DOHH2 (cell line): ENCODE results near the gene PLIN5.

Experiments
- H3F3A ChIP-seq: fragments of 200-600 bp; sonication (generic), shearing (Covaris generic); 2 replicates; pipeline ENCODE4 v1.6.0; 2016; ENCODE audit warnings: antibody characterized with exemption, mild to moderate bottlenecking; ENCODE audit not compliant: control insufficient read depth, insufficient read depth
- H3K27ac ChIP-seq: fragments of 200-600 bp; sonication (generic); 2 replicates; pipeline ENCODE4 v1.5.1; 2014; ENCODE audit warnings: low read depth, mild to moderate bottlenecking, low read length, moderate library complexity
- H3K27me3 ChIP-seq: fragments of 200-600 bp; sonication (generic); 2 replicates; pipeline ENCODE4 v1.6.1; 2014; ENCODE audit warnings: mild to moderate bottlenecking, low read length, mixed read lengths; ENCODE audit not compliant: control insufficient read depth
- H3K36me3 ChIP-seq: fragments of 200-600 bp; sonication (generic); 2 replicates; pipeline ENCODE4 v1.6.1; 2014; ENCODE audit warnings: mild to moderate bottlenecking, low read length, moderate library complexity, mixed read lengths; ENCODE audit not compliant: control insufficient read depth
- H3K4me1 ChIP-seq: fragments of 200-600 bp; sonication (generic); 2 replicates; pipeline ENCODE4 v1.6.1; 2014; ENCODE audit warnings: mild to moderate bottlenecking, low read length, mixed read lengths; ENCODE audit not compliant: control insufficient read depth
- H3K4me2 ChIP-seq: fragments of 200-600 bp; sonication (generic); 2 replicates; pipeline ENCODE4 v1.6.0; 2014; ENCODE audit warnings: mild to moderate bottlenecking, low read length, moderate library complexity
- H3K4me3 ChIP-seq: fragments of 200-600 bp; sonication (generic); 2 replicates; pipeline ENCODE4 v1.5.1; 2014; ENCODE audit warnings: mild to moderate bottlenecking, low read length, mixed read lengths
- H3K79me2 ChIP-seq: fragments of 200-600 bp; sonication (generic); 2 replicates; pipeline ENCODE4 v1.6.1; 2014; ENCODE audit warnings: mild to moderate bottlenecking, low read length, mixed read lengths; ENCODE audit not compliant: control insufficient read depth
- H3K9me2 ChIP-seq: fragments of 200-600 bp; sonication (generic); replicated peaks from 2 replicates; pipeline ENCODE4 v1.6.1; 2014; ENCODE audit warnings: mild to moderate bottlenecking, low read length, mixed read lengths; ENCODE audit not compliant: control insufficient read depth
- H3K9me3 ChIP-seq: fragments of 200-600 bp; sonication (generic); 2 replicates; pipeline ENCODE4 v1.6.1; 2014; ENCODE audit warnings: antibody characterized with exemption, low read length, mixed read lengths; ENCODE audit not compliant: control insufficient read depth, insufficient read depth
- H4K20me1 ChIP-seq: fragments of 200-600 bp; sonication (generic); 2 replicates; pipeline ENCODE4 v1.6.0; 2014; ENCODE audit warnings: low read depth, mild to moderate bottlenecking, antibody characterized with exemption, low read length, moderate library complexity; ENCODE audit not compliant: control insufficient read depth, insufficient read depth
- EZH2phosphoT487 ChIP-seq: fragments of 200-600 bp; sonication (generic); IDR thresholded peaks from 2 replicates; pipeline ENCODE4 v1.6.1; 2017; ENCODE audit warnings: borderline replicate concordance, mild to moderate bottlenecking, antibody characterized with exemption, low read length, moderate library complexity, mixed read lengths
- TF ChIP-seq, protein P1 (sequence below): fragments of 200-600 bp; sonication (generic); IDR thresholded peaks from one replicate; pipeline ENCODE4 v1.5.1; 2014; ENCODE audit warnings: antibody characterized with exemption, mild to moderate bottlenecking, low read depth, low read length; ENCODE audit not compliant: poor library complexity, severe bottlenecking

PLIN5 gene

DNA sequence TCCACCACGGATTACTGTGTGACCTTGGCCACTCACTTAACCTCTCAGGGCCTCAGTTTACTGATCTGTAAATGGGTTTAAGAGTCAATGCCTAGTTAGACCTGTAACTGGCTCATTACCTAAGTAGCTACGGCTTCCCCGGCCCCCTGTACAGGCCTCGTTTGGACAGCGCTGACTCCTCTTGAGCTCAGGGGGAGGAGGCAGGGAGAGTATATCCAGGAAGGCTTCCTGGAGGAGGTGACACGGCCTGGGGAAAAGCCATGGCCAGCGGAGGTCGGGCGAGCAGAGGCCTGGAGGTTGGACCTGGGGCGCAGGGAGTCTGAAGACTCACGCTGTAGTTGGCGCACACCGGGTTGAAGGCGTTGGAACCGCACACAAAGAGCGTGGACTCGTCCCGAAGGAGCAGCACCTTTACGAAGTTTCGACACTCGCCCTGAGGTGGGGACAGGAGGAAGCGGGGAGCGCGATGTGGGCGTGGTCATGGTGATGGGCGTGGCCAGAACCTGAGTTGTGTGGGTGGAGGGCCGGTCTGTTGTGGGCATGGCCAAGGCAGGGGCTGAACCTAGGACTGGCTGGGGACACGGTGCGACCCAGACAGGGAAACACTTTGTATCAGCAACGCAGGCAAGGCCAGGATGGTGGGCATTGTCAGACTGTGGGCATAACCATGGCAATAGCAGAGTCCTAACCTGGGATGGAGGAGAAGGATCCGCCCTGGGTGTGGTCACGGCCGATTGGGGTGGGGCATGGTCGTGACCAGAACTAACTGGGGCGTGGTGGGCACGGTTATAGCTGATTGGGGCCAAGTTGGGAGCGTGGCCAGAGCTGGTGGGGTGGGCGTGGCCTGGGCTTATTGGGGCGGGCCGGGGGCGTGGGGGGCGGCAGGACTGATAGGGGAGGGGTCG lies 20.9 kb upstream of the PLIN5 start:
- Histone ChIP-seq H3K9me3 (no peaks in the 10 kb centered on the region), H3K27ac (no peak overlapping the region), H3K4me2 (no peak overlapping the region), H3K79me2 (no peaks in the 10 kb centered on the region), H3K4me3 (no peak overlapping the region), H3K36me3 (no peaks in the 10 kb centered on the region), H3K9me2 (no peaks in the 10 kb centered on the region), H3K4me1 (no peaks in the 10 kb centered on the region), H3F3A (0 out of 2 replicates have a peak, but pooled peaks cover 3% of the 10 kb centered on the region), H4K20me1 (no peaks in the 10 kb centered on the region), H3K27me3 (no peaks in the 10 kb centered on the region)
- TF ChIP-seq, protein P1, sequence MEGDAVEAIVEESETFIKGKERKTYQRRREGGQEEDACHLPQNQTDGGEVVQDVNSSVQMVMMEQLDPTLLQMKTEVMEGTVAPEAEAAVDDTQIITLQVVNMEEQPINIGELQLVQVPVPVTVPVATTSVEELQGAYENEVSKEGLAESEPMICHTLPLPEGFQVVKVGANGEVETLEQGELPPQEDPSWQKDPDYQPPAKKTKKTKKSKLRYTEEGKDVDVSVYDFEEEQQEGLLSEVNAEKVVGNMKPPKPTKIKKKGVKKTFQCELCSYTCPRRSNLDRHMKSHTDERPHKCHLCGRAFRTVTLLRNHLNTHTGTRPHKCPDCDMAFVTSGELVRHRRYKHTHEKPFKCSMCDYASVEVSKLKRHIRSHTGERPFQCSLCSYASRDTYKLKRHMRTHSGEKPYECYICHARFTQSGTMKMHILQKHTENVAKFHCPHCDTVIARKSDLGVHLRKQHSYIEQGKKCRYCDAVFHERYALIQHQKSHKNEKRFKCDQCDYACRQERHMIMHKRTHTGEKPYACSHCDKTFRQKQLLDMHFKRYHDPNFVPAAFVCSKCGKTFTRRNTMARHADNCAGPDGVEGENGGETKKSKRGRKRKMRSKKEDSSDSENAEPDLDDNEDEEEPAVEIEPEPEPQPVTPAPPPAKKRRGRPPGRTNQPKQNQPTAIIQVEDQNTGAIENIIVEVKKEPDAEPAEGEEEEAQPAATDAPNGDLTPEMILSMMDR, result no peak
- no peak for TF ChIP-seq EZH2phosphoT487

DNA sequence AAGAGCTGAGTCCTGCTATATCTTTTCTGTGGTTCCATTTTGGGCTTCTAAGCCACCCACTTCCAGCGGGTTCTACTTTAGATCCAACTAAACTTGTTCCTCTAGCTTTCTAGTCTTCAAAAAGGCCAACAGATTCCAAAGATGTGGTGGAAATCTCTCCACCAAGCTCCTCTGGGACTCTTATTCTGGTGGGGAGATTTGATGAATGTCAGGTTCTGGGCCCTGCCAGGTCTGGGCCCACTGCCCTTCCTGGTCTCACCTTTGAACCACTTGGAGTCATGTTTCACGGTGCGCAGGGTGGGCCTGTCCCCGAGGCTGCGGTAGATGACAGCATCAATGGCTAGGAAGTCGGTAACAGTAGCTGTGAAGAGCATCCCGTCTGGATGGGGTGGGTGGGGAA lies 19.7 kb upstream of the PLIN5 start:
- Histone ChIP-seq H3K9me3 (no peaks in the 10 kb centered on the region), H3F3A (0 out of 2 replicates have a peak, but pooled peaks cover 3% of the 10 kb centered on the region), H3K27me3 (no peaks in the 10 kb centered on the region), H3K79me2 (no peaks in the 10 kb centered on the region), H3K9me2 (no peaks in the 10 kb centered on the region), H3K27ac (no peak overlapping the region), H4K20me1 (no peaks in the 10 kb centered on the region), H3K4me2 (no peak overlapping the region), H3K4me1 (no peaks in the 10 kb centered on the region), H3K4me3 (no peak overlapping the region), H3K36me3 (no peaks in the 10 kb centered on the region)
- no peak for TF ChIP-seq EZH2phosphoT487
- TF ChIP-seq, protein P1, result no peak

DNA sequence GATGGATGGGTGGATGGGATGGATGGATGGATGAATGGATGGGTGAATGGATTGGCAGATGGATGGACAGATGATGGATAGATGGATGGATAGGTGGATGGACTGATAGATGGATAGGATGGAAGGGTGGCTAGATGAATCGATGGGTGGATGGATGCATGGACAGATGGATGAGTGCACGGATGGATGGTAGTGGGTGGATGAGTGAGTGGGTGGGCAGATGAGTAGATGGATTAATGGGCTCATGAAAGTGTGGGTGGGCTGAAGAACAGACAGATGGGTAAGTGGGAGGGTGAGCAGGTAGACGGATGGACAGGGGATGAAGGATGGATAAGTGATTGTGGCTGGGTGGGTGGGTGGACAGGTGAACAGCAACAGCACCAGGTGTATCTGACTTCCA lies 18.8 kb upstream of the PLIN5 start:
- no peak for TF ChIP-seq EZH2phosphoT487
- TF ChIP-seq, protein P1, result no peak
- no peaks in the 10 kb centered on the region for H3K9me2 ChIP-seq
- no peaks in the 10 kb centered on the region for H3K27me3 ChIP-seq
- no peak overlapping the region for H3K4me2 ChIP-seq
- no peak overlapping the region for H3K4me3 ChIP-seq
- no peak overlapping the region for H3K27ac ChIP-seq
- H3F3A ChIP-seq, result 0 out of 2 replicates have a peak, but pooled peaks cover 3% of the 10 kb centered on the region
- no peaks in the 10 kb centered on the region for H4K20me1 ChIP-seq
- no peaks in the 10 kb centered on the region for H3K36me3 ChIP-seq
- H3K79me2 ChIP-seq, result no peaks in the 10 kb centered on the region
- H3K9me3 ChIP-seq, result no peaks in the 10 kb centered on the region
- no peaks in the 10 kb centered on the region for H3K4me1 ChIP-seq
